Activated naive CD8-positive, alpha-beta T cell treated with anti-CD3 and anti-CD28 coated beads, Interleukin-2, amount 10 ng/mL, durations not matched to agents 7 days and 5 days (primary cell): Measurements from ENCODE around the gene LAMA2. TPM values are rescaled to one million over a fixed set of nuclear protein-coding genes. Genes with fewer than 3 reads are reported as not detected.
"Not testable (repeated sequence)": the region's sequence is repeated elsewhere in the genome, so short reads cannot be mapped to it uniquely, and the experiment has no call there.

ENCODE experiments used
- ATAC-seq: fragments of 150-1000 bp; cut with Tn5 transposase; one replicate; pipeline ENCODE4 v1.10.0; 2021; ENCODE audit warnings: low read depth, moderate library complexity
- POLR2A ChIA-PET: fragments of 350-600 bp; sonication (Branson Sonifier 250); formaldehyde crosslinking; loops from one replicate; lab custom pipeline; 2021; ENCODE audit warnings: antibody characterized with exemption; lab: Charles Lee
- DNase-seq: peaks from one replicate; pipeline ENCODE4 v3.0.0; 2021
- H3K27ac Mint-ChIP-seq: one replicate; pipeline ENCODE4 v1.8.0; 2022; ENCODE audit warnings: mild to moderate bottlenecking, mixed read lengths
- H3K27me3 Mint-ChIP-seq: one replicate; pipeline ENCODE4 v1.8.0; 2022; ENCODE audit warnings: mild to moderate bottlenecking, moderate library complexity, mixed read lengths
- H3K36me3 Mint-ChIP-seq: one replicate; pipeline ENCODE4 v1.8.0; 2021; ENCODE audit warnings: mild to moderate bottlenecking, mixed read lengths
- H3K4me1 Mint-ChIP-seq: one replicate; pipeline ENCODE4 v1.8.0; 2021; ENCODE audit warnings: mixed read lengths
- H3K4me3 Mint-ChIP-seq: one replicate; pipeline ENCODE4 v1.8.0; 2022; ENCODE audit warnings: mild to moderate bottlenecking, moderate library complexity, mixed read lengths
- H3K9me3 Mint-ChIP-seq: one replicate; pipeline ENCODE4 v1.8.0; 2021; ENCODE audit warnings: mixed read lengths
- total RNA-seq, 2 experiments: library from RNA; stranded (reverse); gene quantifications; one replicate each; pipeline ENCODE4 v1.2.3, GENCODE V29; 2021

LAMA2 gene
- total RNA-seq, 2 experiments from 2014 or later = not detected

DNA sequence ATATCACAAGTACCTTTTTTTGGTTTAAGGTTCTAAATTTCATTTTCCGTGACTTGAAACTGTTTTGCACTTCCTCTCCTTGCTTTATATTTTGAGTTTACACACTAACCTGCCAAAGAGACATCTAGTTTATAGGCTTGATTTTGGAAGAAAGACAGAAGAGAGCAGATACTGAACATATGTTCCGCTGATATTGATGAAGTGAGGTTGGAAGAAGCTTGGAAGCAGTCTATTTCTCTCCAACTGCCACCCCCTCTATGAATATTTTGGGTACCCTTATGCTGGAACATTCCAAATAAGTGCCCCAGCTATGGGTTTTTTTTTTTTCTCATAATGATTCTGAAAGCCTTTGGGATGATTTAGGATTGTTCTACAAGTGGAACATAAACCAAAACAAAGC is 150.6 kb downstream of the LAMA2 start:
- DNase-seq (no peak), ATAC-seq (no peak)
- Mint-ChIP-seq H3K4me3 (no peak overlapping the region), H3K9me3 (no peaks in the 10 kb centered on the region), H3K36me3 (no peaks in the 10 kb centered on the region), H3K27ac (no peak overlapping the region), H3K4me1 (no peaks in the 10 kb centered on the region), H3K27me3 (no peaks in the 10 kb centered on the region)
- POLR2A ChIA-PET = no interaction called here

DNA sequence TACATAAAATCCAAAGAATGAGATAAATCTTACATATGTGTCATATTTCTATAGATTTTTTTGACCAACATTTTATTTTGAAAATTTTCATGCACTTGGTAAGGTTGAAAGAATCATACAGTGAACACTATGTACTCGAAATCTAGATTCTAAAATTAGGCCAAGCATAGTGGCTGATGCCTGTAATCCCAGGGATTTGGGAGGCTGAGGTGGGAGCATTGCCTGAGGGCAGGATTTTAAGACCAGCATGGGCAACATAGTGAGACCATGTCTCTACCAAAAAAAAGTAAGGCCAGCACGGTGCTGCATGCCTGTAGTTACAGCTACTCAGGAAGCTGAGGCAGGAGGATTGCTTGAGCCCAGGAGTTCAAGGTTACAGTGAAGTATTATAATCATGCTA is 158.6 kb downstream of the LAMA2 start:
- no peaks in the 10 kb centered on the region for H3K27me3 Mint-ChIP-seq
- POLR2A ChIA-PET = no interaction called here

DNA sequence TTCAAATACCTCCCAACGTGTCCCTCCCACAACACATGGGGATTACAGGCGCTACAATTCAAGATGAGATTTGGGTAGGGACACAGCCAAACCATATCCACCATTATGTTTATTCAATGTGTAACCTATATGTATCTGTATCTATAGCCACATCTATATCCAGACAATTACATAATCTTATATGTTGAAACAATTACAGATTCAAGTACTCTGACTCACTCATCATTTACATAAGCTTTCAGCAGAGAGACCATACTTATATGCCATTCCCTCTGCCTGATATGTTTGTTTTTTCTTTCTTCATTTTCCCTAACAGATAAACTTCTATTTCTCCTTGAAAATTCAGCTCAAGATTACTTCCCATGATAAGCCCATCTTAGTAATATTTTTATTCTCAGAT is 163.6 kb downstream of the LAMA2 start:
- Mint-ChIP-seq H3K36me3 (no peaks in the 10 kb centered on the region), H3K9me3 (no peaks in the 10 kb centered on the region), H3K27me3 (no peaks in the 10 kb centered on the region), H3K4me3 (no peak overlapping the region), H3K27ac (no peak overlapping the region), H3K4me1 (no peaks in the 10 kb centered on the region)
- no peak for ATAC-seq
- DNase-seq = no peak
- POLR2A ChIA-PET = no interaction called here

More for the DNA sequence above, 158.6 kb downstream of the LAMA2 start:
- ATAC-seq (no peak), DNase-seq (no peak)
- Mint-ChIP-seq H3K9me3 (no peaks in the 10 kb centered on the region), H3K4me3 (no peak overlapping the region), H3K27ac (no peak overlapping the region), H3K4me1 (no peaks in the 10 kb centered on the region), H3K36me3 (no peaks in the 10 kb centered on the region)

DNA sequence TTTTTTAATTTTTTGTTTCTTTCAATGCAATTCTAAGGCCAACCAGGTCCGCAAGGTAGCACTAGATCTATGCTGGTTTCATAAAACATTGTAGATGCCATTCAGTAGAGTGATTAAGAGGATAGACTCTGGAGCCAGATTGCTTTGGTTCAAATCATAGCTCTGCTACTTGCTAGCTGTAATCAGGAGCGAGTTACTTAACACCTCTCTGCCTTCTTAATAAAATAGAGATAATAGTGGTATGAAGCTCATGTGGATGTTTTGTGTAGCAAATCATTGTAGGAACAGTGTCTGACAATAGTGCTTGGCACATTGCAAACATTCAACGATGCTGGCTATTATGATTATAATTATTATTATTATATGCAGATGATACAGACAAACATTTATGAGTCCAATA is 164.9 kb downstream of the LAMA2 start:
- no peaks in the 10 kb centered on the region for H3K9me3 Mint-ChIP-seq
- H3K36me3 Mint-ChIP-seq = no peaks in the 10 kb centered on the region
- no peak for DNase-seq
- H3K27me3 Mint-ChIP-seq = no peaks in the 10 kb centered on the region
- POLR2A ChIA-PET = no interaction called here
- no peak overlapping the region for H3K27ac Mint-ChIP-seq
- no peak for ATAC-seq
- H3K4me3 Mint-ChIP-seq = no peak overlapping the region
- H3K4me1 Mint-ChIP-seq = no peaks in the 10 kb centered on the region

DNA sequence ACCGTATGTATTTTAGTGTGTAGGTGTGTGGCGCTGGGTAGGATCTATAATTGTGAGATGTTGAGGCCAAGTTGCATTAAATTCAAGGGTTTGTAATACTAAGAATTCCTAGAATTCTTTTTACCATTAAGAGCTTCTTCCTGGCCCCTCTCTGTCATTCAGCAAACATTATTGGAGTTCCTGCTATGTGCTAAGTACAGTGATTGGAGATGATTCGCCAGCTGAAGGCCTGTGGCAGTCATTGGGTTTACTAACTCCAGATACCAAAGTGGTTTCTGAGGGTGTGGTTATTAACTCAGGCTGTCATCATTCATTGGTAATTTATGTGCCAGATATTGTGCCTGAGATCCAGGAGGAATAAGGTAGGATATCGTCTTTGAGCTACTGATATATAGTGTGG is 167.1 kb downstream of the LAMA2 start:
- Mint-ChIP-seq H3K9me3 (no peaks in the 10 kb centered on the region), H3K27me3 (peaks cover 3% of the 10 kb centered on the region), H3K27ac (no peak overlapping the region)

DNA sequence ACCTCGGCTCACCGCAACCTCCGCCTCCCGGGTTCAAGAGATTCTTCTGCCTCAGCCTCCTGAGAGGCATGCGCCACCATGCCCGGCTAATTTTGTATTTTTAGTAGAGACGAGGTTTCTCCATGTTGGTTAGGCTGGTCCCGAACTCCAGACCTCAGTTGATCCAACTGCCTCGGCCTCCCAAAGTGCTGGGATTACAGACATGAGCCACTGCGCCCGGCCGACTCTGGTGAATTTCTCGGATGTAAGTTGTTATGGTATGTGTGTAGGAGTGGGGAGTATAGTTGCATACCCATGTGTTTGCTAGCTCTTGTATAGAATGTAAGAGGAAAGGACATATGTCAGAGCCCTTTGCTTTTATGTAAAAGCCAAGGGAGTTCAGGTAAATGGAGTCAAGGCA is 170.2 kb downstream of the LAMA2 start:
- H3K4me3 Mint-ChIP-seq, DNase-seq, H3K27me3 Mint-ChIP-seq, H3K4me1 Mint-ChIP-seq, H3K36me3 Mint-ChIP-seq, ATAC-seq, H3K27ac Mint-ChIP-seq, H3K9me3 Mint-ChIP-seq, POLR2A ChIA-PET: not testable (repeated sequence)

More for the DNA sequence above, 167.1 kb downstream of the LAMA2 start:
- POLR2A ChIA-PET = no interaction called here
- Mint-ChIP-seq H3K4me3 (no peak overlapping the region), H3K36me3 (no peaks in the 10 kb centered on the region), H3K4me1 (no peaks in the 10 kb centered on the region)
- ATAC-seq (no peak), DNase-seq (no peak)

DNA sequence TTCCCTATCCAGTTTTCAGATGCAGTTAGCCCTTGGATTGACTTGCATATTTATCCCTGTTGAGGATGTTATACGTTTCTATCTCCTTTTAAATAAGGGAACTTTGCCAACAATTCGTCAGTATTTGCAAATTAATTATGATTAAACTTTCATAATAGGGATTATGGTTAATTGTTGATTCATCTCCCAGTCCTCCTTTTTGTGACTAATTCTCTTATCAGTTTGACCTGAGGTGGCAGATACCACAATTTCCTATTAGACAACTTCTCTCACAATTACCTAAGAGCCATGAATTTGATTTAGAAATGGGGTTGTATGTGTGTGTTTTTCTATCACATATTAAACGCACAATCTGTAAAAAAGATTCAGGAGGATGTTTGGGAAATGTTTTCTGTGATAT is 172.9 kb downstream of the LAMA2 start:
- no peaks in the 10 kb centered on the region for H3K4me1 Mint-ChIP-seq
- DNase-seq (no peak), ATAC-seq (no peak)
- no peaks in the 10 kb centered on the region for H3K36me3 Mint-ChIP-seq
- H3K9me3 Mint-ChIP-seq = no peaks in the 10 kb centered on the region
- peaks cover 3% of the 10 kb centered on the region for H3K27me3 Mint-ChIP-seq
- POLR2A ChIA-PET = no interaction called here
- H3K27ac Mint-ChIP-seq = no peak overlapping the region
- H3K4me3 Mint-ChIP-seq = no peak overlapping the region

DNA sequence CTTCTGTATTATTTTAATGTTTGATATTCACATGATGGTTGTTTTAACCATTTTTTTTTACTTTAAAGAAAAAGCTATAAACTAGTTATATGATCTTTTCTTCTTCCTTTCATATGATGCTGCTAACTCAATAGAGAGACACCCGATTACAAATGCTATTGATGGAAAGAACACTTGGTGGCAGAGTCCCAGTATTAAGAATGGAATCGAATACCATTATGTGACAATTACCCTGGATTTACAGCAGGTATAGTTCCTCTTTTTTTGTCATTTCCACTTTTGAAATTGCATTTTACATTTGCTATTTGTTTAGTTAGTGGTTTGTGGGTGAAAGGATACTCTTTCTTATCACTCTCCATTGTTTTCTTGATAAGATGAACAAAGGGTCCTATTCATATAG is 176.7 kb downstream of the LAMA2 start:
- Mint-ChIP-seq H3K27ac (no peak overlapping the region), H3K36me3 (no peaks in the 10 kb centered on the region), H3K27me3 (peaks cover 2% of the 10 kb centered on the region), H3K4me1 (no peaks in the 10 kb centered on the region), H3K4me3 (no peak overlapping the region), H3K9me3 (no peaks in the 10 kb centered on the region)
- ATAC-seq (no peak), DNase-seq (no peak)
- POLR2A ChIA-PET = no interaction called here

DNA sequence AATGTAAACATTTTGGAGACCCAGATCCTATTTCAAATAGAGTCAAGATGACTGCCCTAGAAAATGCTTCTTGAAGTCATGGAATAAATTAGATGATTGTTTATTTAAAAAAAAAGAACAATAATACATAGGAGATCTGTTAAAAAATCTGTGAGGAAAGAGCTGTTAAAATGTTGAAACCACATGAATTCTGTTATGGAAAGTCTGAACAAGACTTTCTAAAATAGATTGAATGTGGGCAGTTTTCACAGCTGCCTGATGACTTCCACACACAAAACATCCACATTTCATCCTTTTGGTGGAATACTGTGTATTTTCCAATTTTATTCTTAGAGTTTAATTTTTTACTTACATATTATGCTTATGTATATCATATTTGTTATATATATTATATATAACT is 186.1 kb downstream of the LAMA2 start:
- ATAC-seq (no peak), DNase-seq (no peak)
- no peaks in the 10 kb centered on the region for H3K9me3 Mint-ChIP-seq
- POLR2A ChIA-PET = no interaction called here
- H3K27me3 Mint-ChIP-seq = peaks cover 2% of the 10 kb centered on the region
- no peaks in the 10 kb centered on the region for H3K36me3 Mint-ChIP-seq
- H3K27ac Mint-ChIP-seq = no peak overlapping the region
- no peaks in the 10 kb centered on the region for H3K4me1 Mint-ChIP-seq
- no peak overlapping the region for H3K4me3 Mint-ChIP-seq

DNA sequence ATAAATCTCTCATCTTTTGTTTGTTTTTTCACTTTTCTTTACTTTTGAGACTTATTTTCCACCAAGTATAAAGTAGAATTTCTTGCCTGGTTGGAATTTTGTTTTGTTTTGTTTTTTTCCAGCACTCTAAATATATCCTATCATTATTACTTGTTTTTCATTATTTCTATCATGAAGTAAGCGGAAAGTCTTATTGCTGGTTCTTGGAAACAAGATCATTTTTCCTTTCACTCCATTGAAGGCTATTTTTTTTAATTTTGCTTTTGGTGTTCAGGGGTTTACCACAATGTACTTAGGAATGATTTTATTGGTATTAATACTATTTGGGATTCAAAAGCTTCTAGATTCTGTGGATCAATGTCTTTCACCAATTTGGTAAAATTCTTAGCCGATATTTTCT is 190.1 kb downstream of the LAMA2 start:
- H3K27ac Mint-ChIP-seq = no peak overlapping the region
- no peak for DNase-seq
- POLR2A ChIA-PET = no interaction called here
- H3K9me3 Mint-ChIP-seq = no peaks in the 10 kb centered on the region
- H3K27me3 Mint-ChIP-seq = peaks cover 2% of the 10 kb centered on the region
- no peak for ATAC-seq
- no peaks in the 10 kb centered on the region for H3K36me3 Mint-ChIP-seq
- no peaks in the 10 kb centered on the region for H3K4me1 Mint-ChIP-seq
- no peak overlapping the region for H3K4me3 Mint-ChIP-seq

DNA sequence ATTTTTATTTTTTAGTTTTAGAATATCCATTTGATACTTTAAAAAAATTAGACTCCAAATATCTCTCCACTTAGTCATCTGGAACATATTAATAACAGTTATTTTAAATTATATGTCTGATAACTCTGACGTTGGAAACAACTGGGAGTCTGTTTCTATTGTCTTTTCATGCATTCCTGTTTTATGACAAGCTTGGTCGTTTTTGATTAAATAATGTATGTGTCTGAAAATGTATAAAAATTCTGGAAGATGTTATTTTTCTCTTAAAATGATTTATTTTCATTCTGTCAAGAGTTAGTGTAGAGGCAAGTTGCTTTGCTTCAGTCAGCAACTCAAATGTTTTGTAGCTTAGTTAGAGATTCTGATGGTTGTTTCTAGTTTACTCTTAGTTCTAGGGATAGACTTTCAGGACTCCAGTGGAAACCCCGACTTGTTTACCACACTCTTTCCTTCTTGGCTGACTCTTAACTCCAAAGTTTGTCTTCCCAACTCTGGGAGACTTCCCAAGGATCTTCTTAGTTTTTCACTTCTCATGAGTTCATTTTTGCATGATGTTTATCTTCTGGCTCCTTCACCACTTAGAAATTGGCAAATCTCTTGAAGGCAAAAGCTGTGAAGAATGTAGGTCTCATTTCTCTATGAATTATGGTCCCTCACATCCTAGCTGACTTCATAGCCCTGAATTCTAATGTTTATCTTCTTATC is 190.9 kb downstream of the LAMA2 start:
- no peaks in the 10 kb centered on the region for H3K9me3 Mint-ChIP-seq
- no peak for DNase-seq
- H3K27ac Mint-ChIP-seq = no peak overlapping the region
- H3K4me1 Mint-ChIP-seq = no peaks in the 10 kb centered on the region
- no peak overlapping the region for H3K4me3 Mint-ChIP-seq
- H3K36me3 Mint-ChIP-seq = no peaks in the 10 kb centered on the region
- POLR2A ChIA-PET = no interaction called here
- no peak for ATAC-seq
- H3K27me3 Mint-ChIP-seq = peaks cover 2% of the 10 kb centered on the region

DNA sequence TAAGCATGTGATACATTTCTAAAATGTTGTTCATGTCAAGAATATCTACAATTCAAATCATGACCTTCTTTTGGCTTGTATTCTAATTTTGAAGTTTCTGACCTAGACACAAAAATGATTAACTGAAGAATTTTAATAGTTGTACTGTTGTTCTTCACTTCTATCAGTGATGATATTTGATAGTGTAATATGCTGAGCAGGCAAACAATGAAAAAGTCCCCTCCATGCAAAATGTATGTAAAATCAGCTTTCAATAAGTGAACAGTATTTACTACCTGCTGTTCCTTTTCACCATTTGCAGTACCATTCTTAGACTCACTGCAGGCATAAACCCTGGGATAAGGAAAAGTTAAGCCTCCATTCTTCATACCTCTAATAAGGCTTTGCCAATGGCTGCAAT is 201.5 kb downstream of the LAMA2 start:
- Mint-ChIP-seq H3K9me3 (peaks cover under 1% of the 10 kb centered on the region), H3K36me3 (no peaks in the 10 kb centered on the region), H3K27ac (no peak overlapping the region), H3K4me1 (no peaks in the 10 kb centered on the region), H3K4me3 (no peak overlapping the region), H3K27me3 (peaks cover 2% of the 10 kb centered on the region)
- no peak for DNase-seq
- no peak for ATAC-seq
- POLR2A ChIA-PET = no interaction called here

DNA sequence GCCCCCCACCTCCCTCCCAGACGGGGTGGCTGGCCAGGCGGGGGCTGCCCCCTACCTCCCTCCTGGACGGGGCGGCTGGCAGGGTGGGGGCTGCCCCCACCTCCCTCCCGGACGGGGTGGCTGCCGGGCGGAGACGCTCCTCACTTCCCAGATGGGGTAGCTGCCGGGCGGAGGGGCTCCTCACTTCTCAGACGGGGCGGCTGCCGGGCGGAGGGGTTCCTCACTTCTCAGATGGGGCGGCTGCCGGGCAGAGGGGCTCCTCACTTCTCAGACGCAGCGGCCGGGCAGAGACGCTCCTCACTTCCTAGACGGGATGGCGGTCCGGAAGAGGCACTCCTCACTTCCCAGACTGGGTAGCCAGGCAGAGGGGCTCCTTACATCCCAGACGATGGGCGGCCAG is 205.5 kb downstream of the LAMA2 start:
- POLR2A ChIA-PET, H3K4me1 Mint-ChIP-seq, H3K36me3 Mint-ChIP-seq, H3K27ac Mint-ChIP-seq, DNase-seq, H3K27me3 Mint-ChIP-seq, H3K4me3 Mint-ChIP-seq, H3K9me3 Mint-ChIP-seq, ATAC-seq: not testable (repeated sequence)

DNA sequence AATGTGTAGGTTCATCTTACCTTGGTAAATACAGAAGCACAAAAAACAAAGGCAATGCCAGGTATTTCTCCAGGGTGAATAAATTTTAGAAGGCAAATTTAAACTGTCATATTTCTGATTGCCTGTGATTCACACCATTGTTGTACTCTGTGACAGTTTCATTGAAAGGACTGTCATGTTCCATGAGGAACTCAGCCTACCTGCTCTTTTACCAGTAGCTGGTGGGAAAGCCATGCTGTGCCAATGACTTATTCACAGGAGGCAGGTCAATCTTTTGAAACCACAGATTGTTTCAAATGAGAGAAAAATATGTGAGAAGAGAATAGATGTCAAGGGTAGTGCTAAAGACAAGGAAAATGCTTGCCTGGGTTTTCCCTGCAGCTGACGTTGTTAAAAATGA is 206.4 kb downstream of the LAMA2 start:
- ATAC-seq (no peak), DNase-seq (no peak)
- Mint-ChIP-seq H3K27me3 (peaks cover 2% of the 10 kb centered on the region), H3K36me3 (no peaks in the 10 kb centered on the region), H3K4me1 (no peaks in the 10 kb centered on the region), H3K27ac (no peak overlapping the region), H3K9me3 (peaks cover 1% of the 10 kb centered on the region), H3K4me3 (no peak overlapping the region)
- POLR2A ChIA-PET = no interaction called here

DNA sequence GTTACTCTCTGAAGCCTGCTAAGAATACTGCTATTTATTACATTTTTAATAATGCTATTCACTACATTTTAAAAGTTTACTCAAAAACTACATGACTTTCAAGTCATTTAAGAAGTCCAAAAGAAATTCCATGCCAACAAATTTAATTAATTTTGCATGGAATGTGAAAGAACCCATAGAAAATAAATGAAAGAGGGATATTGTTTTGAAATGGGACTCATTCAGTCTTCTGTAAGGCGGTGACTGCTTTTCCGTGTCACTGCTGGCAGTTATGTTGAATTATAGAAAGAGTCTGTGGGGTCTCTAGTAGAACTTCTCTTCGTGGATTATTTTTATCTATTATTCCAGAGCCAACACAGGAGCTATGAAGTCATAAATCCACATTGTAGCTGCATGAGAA is 211.2 kb downstream of the LAMA2 start:
- H3K9me3 Mint-ChIP-seq = peaks cover 1% of the 10 kb centered on the region
- no peaks in the 10 kb centered on the region for H3K4me1 Mint-ChIP-seq
- H3K4me3 Mint-ChIP-seq = no peak overlapping the region
- ATAC-seq (no peak), DNase-seq (no peak)
- H3K27ac Mint-ChIP-seq = no peak overlapping the region
- H3K27me3 Mint-ChIP-seq = no peaks in the 10 kb centered on the region
- H3K36me3 Mint-ChIP-seq = no peaks in the 10 kb centered on the region
- POLR2A ChIA-PET = no interaction called here
